ENCODE data around the gene ANAPC10.

DNA sequence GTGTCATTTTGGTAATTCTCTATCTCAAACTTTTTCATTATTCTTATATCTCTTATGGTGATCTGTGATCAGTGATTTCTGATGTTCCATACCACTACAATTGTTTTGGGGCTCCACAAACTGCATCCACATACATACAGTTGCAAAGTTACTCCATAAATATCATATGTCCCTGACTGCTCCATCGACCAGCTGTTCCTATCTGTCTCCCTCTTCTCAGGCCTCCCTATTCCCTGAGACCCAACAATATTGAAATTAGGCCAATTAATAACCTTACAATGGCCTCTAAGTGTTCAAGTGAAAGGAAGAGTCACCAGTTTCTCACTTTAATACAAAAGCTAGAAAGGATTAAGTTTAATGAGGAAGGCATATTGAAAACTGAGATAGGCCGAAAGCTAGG is 108.7 kb downstream of the ANAPC10 start:
- TF ChIP-seq TAF1 (IDR thresholded peaks at IDR 0.05; ENCODE audit: borderline replicate concordance, low read depth, low read length) (no peak), POLR2A (IDR thresholded peaks at IDR 0.05; ENCODE audit: low read depth, low read length) (no peak)
